ENCODE results near the gene PYGO1.
"Not testable (repeated sequence)": the region's sequence is repeated elsewhere in the genome, so short reads cannot be mapped to it uniquely, and the experiment has no call there.

PYGO1 gene

DNA sequence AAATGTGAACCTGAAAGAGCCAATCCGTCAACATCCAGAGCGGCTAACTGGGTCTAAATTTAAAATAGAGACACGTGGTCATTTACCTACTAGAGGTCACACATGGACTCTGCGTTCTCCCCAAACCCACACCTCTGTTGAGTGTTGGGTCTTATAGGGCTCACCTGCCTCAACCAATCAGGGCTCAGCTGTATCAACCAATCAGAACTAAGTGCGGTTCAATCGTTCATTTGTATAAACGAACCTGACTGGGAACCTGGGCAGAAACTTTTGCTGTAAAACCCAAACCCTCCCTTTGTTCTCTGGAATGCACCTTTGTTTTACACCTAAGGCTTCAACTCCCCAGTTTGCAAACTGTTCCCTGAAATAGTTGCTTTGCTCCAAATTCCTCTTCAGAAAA, 89.0 kb downstream of the PYGO1 start:
- no peak for DNase-seq

DNA sequence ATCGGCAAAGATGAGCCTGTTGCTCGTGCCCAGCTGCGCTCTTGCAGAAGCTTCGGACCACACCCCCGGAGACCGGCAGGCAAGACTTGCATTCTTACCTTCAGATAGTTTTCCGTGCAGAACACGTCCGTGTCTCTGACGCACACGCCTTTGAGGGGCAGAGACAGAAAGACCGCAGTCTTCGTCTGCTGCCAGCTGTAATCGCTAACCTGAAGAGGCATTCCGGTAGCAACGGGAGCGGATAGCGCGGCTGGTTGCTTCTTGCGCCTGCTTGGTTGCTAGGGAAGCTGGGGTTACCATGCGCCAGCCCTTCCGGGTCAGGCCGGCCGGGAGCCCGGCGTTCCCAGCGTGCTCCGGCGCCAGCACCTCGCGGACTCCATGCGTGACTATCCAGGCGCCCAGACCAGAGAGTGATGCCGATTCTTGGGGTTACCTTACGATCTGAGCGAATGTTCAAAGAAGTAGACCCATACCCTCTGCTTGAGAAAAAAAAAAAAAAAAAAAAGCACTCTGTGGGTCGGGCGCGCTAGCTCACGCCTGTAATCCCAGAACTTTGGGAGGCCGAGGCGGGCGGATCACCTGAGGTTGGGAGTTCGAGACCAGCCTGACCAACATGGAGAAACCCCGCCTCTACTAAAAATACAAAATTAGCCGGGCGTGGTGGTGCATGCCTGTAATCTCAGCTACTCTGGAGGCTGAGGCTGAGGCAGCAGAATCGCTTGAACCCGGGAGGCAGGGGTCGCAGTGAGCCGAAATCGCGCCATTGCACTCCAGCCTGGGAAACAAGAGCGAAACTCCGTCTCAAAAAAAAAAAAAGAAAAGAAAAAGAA, 89.8 kb downstream of the PYGO1 start:
- peak; percentile 82 for DNase-seq

DNA sequence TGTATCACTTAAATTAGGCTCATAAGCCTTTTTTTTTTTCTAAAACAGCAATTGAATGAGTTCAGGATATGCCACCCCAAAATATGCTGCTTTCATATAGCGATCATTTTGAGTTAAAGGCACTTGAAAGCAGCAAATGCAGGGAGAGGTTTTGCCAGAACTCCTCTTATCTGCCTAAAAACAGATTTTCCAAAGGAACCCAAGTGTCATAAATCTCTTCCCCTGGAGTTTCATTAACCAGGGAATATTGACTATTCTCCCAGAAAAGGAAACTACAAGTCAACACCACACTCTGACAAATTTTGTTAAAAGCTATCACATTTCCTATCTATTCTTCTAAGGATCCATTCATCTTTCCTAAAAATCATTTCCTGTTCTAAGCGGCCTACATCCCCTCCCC, 91.4 kb downstream of the PYGO1 start:
- DNase-seq = no peak

DNA sequence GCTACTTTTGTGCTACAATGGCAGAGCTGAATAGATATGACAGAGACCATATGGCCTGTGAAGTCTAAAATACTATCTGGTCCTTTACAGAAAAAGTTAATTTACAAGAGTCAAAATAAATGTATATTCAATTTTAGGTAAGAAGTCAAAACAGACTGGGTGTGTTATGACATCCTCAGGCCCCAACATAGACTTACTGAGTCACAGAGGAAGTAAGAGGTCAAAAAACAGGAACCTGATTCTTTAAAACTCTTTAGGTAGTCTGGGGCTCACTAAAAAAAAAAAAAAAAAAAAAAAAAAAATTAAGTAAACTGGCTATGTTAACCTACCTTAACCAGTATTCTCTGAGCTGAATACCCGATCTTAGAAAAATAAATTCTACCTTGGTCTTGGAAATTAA, 93.2 kb downstream of the PYGO1 start:
- DNase-seq = no peak

DNA sequence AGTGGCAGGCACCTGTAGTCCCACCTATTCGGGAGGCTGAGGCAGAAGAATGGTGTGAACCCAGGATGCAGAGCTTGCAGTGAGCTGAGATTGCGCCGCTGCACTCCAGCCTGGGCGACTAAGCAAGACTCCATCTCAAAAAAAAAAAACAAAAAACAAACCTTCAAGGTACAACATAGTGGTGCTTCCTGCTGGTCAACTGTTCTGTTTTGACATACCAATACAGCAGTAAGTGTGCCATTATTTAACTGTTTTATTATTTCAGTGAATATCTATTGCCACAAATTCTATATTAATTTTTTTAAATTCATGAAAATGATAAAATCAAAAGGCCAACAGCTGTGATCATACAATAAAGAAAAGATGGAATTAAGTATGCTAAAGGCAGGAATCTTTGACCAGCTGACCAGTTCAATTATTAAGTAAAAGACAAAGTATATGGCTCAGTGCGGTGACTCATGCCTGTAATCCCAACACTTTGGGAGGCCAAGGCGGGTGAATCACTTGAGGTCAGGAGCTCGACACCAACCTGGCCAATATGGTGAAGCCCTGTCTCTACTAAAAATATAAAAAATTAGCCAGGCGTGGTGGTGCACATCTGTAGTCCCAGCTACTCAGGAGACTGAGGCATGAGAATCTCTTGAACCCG, 99.1 kb downstream of the PYGO1 start:
- DNase-seq = not testable (repeated sequence)
